Lung (tissue), 12 donors: ENCODE results near the gene DOC2B. TPM values are rescaled to one million over a fixed set of nuclear protein-coding genes. Genes with fewer than 3 reads are reported as not detected.

Experiments used
- ATAC-seq: fragments of 200-7000 bp; cut with Tn5 transposase; one replicate; pipeline ENCODE4 v1.9.1; 2020; ENCODE audit warnings: moderate number of reproducible peaks; ENCODE audit not compliant: insufficient read depth, low FRiP score
- DNase-seq, 3 donors: peaks; one replicate each; pipeline ENCODE4 v3.0.0-alpha.2; 2013 to 2017
- H3K27ac ChIP-seq, 2 donors: one replicate each; pipeline ENCODE4 v1.5.1; 2013; ENCODE audit warnings: mild to moderate bottlenecking in 2 of 2, moderate library complexity in 2 of 2, control low read depth in 1 of 2, inconsistent platforms in 1 of 2, low read depth in 1 of 2, low read length in 1 of 2
- H3K27me3 ChIP-seq, 3 donors: one replicate each; pipeline ENCODE4 v1.5.1; 2013; ENCODE audit warnings: low read length in 2 of 3; ENCODE audit not compliant: control insufficient read depth in 3 of 3, insufficient read depth in 3 of 3
- H3K36me3 ChIP-seq, 4 donors: one replicate each; pipeline ENCODE4 v1.5.1; 2013; ENCODE audit warnings: low read length in 4 of 4, mild to moderate bottlenecking in 1 of 4, moderate library complexity in 1 of 4; ENCODE audit not compliant: control insufficient read depth in 4 of 4, insufficient read depth in 4 of 4
- H3K4me1 ChIP-seq, 5 donors: one replicate each; pipeline ENCODE4 v1.5.1; 2013; ENCODE audit warnings: low read length in 5 of 5, mild to moderate bottlenecking in 2 of 5, moderate library complexity in 1 of 5; ENCODE audit not compliant: control insufficient read depth in 5 of 5, insufficient read depth in 5 of 5
- H3K4me3 ChIP-seq: one replicate; pipeline ENCODE4 v1.5.1; 2013; ENCODE audit warnings: mild to moderate bottlenecking, control low read depth, moderate library complexity
- H3K9ac ChIP-seq, 2 donors: one replicate each; pipeline ENCODE4 v1.5.1; 2013; ENCODE audit warnings: low read length in 2 of 2, control low read depth in 1 of 2; ENCODE audit not compliant: insufficient read depth in 1 of 2
- H3K9me3 ChIP-seq, 4 donors: one replicate each; pipeline ENCODE4 v1.5.1; 2013; ENCODE audit warnings: low read length in 3 of 4, mild to moderate bottlenecking in 1 of 4, moderate library complexity in 1 of 4; ENCODE audit not compliant: control insufficient read depth in 4 of 4, insufficient read depth in 3 of 4
- CTCF ChIP-seq: IDR thresholded peaks from 2 replicates; pipeline ENCODE4 v1.5.1; 2012; ENCODE audit warnings: mild to moderate bottlenecking; ENCODE audit errors: control extremely low read depth, extremely low read depth
- WGBS, 2 donors: extraction: QIAGEN DNeasy Blood & Tissue Kit; methylation state at CpG; one replicate each; pipeline ENCODE4 v1.1.7; 2013; 5-methylcytosine and 5-hydroxymethylcytosine counted together
- polyA plus RNA-seq, 2 donors: library from polyadenylated mRNA; stranded (reverse); fragments of 200-250 nt; gene quantifications; one replicate each; pipeline ENCODE4 v1.2.1, GENCODE V29; 2013
- total RNA-seq, 2 donors: library from RNA; depleted of rRNA in 1 of 2; stranded (reverse); fragments of >200 nt in 1 of 2; gene quantifications; one replicate each; pipeline ENCODE4 v1.2.1, GENCODE V29; 2014 to 2021
- donor health status: control.
- donor health status: control.
- donor health status: Bipolar disorder and iron deficiency.
- donor health status: healthy.
- donor health status: DM: yes; HTN: yes; CAD: no.

Gene DOC2B
- total and polyA plus RNA-seq, 4 donors = 3.0 to 7.5 (median 5.3) TPM

- no peak for TF ChIP-seq CTCF
Measured at GRCh38 chr17:213286-214105, 32.0 kb upstream of the DOC2B start.

GRCh38 chr17:210402-210801 is 29.0 kb upstream of the DOC2B start:
- no peak overlapping the region for H3K9ac ChIP-seq
- H3K27me3 ChIP-seq = no peaks in the 10 kb centered on the region
- H3K4me1 ChIP-seq = no peaks in the 10 kb centered on the region
- no peak for ATAC-seq
- no peak for DNase-seq
- H3K36me3 ChIP-seq = peaks cover 0 to 6% (median 0%) of the 10 kb centered on the region in 4 donors
- no peaks in the 10 kb centered on the region for H3K9me3 ChIP-seq
- no peak overlapping the region for H3K27ac ChIP-seq
- WGBS, 2 donors = 87 to 96% methylated on average over 8 of the region's 8 CpGs
- no peak for TF ChIP-seq CTCF
- H3K4me3 ChIP-seq = no peak overlapping the region

More at GRCh38 chr17:213286-214105, 32.0 kb upstream of the DOC2B start:
- Histone ChIP-seq H3K9ac (no peak overlapping the region), H3K9me3 (no peaks in the 10 kb centered on the region), H3K27me3 (no peaks in the 10 kb centered on the region), H3K36me3 (peaks cover 0 to 6% (median 0%) of the 10 kb centered on the region in 4 donors), H3K4me1 (no peaks in the 10 kb centered on the region), H3K4me3 (no peak overlapping the region), H3K27ac (no peak overlapping the region)
- ATAC-seq = no peak
- 96% methylated on average over 25 of the region's 25 CpGs for WGBS, 2 donors
- DNase-seq = no peak

GRCh38 chr17:208429-208828 is 27.0 kb upstream of the DOC2B start:
- TF ChIP-seq CTCF = no peak
- Histone ChIP-seq H3K4me3 (no peak overlapping the region), H3K9me3 (no peaks in the 10 kb centered on the region), H3K36me3 (peaks cover 0 to 2% (median 0%) of the 10 kb centered on the region in 4 donors), H3K9ac (no peak overlapping the region), H3K27ac (no peak overlapping the region), H3K4me1 (no peaks in the 10 kb centered on the region), H3K27me3 (no peaks in the 10 kb centered on the region)
- DNase-seq = no peak
- no peak for ATAC-seq
- WGBS, 2 donors = 95% methylated on average over 8 of the region's 8 CpGs
